Fibroblast of villous mesenchyme (primary cell): ENCODE results near the gene PPARD. TPM values are rescaled to one million over a fixed set of nuclear protein-coding genes. Genes with fewer than 3 reads are reported as not detected.
A peak's percentile ranks its signal among the peaks of the same experiment; 100 is the strongest.
"Not testable (repeated sequence)": the region's sequence is repeated elsewhere in the genome, so short reads cannot be mapped to it uniquely, and the experiment has no call there.

Source experiments
- DNase-seq: peaks from one replicate; pipeline ENCODE4 v3.0.0-alpha.2; 2010; ENCODE audit warnings: low read depth
- H3K4me3 ChIP-seq: 2 replicates; pipeline ENCODE4 v1.5.1; 2011; ENCODE audit warnings: low read depth, mild to moderate bottlenecking, low read length
- CTCF ChIP-seq: IDR thresholded peaks from 2 replicates; pipeline ENCODE4 v1.5.1; 2012; ENCODE audit warnings: low read depth, mild to moderate bottlenecking, low read length; ENCODE audit not compliant: insufficient read depth
- total RNA-seq: library from RNA; depleted of rRNA; stranded (reverse); fragments of >200 nt; gene quantifications from 2 replicates; pipeline ENCODE4 v1.2.3, GENCODE V29; 2012

The PPARD gene
- total RNA-seq, 1 donor = 8.2 TPM

- TF ChIP-seq CTCF = no peak
- peak; percentile 23 for DNase-seq
- no peak overlapping the region for H3K4me3 ChIP-seq
Measured at GRCh38 chr6:35381132-35381531, 38.8 kb downstream of the PPARD start.

- H3K4me3 ChIP-seq = no peak overlapping the region
- TF ChIP-seq CTCF = no peak
- DNase-seq = no peak
Measured at GRCh38 chr6:35382015-35382414, 39.7 kb downstream of the PPARD start.

- TF ChIP-seq CTCF = no peak
Measured at GRCh38 chr6:35385457-35386202, 43.3 kb downstream of the PPARD start.

GRCh38 chr6:35386989-35387388, 44.6 kb downstream of the PPARD start:
- H3K4me3 ChIP-seq = no peak overlapping the region
- DNase-seq = peak; percentile 20
- TF ChIP-seq CTCF = no peak

More at GRCh38 chr6:35385457-35386202, 43.3 kb downstream of the PPARD start:
- peak; percentile 42 for DNase-seq
- H3K4me3 ChIP-seq = no peak overlapping the region

- DNase-seq = no peak
- H3K4me3 ChIP-seq = no peak overlapping the region
- no peak for TF ChIP-seq CTCF
Measured at GRCh38 chr6:35388030-35388429, 45.7 kb downstream of the PPARD start.

- TF ChIP-seq CTCF = no peak
- H3K4me3 ChIP-seq = no peak overlapping the region
- DNase-seq = no peak
Measured at GRCh38 chr6:35388772-35389352, 46.5 kb downstream of the PPARD start.

- H3K4me3 ChIP-seq, DNase-seq: not testable (repeated sequence)
Measured at GRCh38 chr6:35389386-35389785, 47.0 kb downstream of the PPARD start.
